Measurements from ENCODE around the gene WDR33. TPM values are rescaled to one million over a fixed set of nuclear protein-coding genes. Genes with fewer than 3 reads are reported as not detected.

The WDR33 gene
- total RNA-seq, 2 experiments from 2014 or later, result 58.7 to 69.0 TPM

DNA sequence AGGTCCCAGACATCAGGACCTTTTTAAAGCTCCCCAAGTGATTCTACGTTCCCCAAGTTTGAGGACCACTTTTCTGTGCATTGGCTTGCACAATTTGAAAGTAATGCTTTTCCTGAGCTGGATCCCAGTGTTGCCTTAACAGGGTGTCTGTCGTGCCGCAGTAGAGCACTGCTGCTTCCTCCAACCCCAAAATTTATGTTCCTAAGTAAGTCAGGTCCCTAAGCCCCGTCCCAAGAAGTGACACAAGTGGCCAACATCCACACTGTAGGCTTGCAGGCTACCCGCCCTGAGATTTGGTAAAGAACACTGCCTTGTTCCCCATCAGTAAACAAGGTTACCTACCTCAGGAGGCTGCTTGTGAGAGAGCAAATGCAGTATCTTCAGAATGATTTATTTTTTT, 107.7 kb downstream of the WDR33 start:
- no peak for DNase-seq
- POLR2A ChIA-PET, result no interaction called here
- Mint-ChIP-seq H3K9me3 (no peaks in the 10 kb centered on the region), H3K4me1 (peaks cover 38% of the 10 kb centered on the region), H3K36me3 (ENCODE audit: low read depth) (peaks cover 35% of the 10 kb centered on the region), H3K27ac (no peak overlapping the region), H3K4me3 (peak overlapping the region; percentile 76), H3K27me3 (no peaks in the 10 kb centered on the region)
- CTCF ChIA-PET, result interaction anchor here (1.1 to 1.6 kb wide), 2 partner anchors 21 to 46 kb away, joined by 3 to 7 read pairs; no protein-coding TSS in a partner anchor

DNA sequence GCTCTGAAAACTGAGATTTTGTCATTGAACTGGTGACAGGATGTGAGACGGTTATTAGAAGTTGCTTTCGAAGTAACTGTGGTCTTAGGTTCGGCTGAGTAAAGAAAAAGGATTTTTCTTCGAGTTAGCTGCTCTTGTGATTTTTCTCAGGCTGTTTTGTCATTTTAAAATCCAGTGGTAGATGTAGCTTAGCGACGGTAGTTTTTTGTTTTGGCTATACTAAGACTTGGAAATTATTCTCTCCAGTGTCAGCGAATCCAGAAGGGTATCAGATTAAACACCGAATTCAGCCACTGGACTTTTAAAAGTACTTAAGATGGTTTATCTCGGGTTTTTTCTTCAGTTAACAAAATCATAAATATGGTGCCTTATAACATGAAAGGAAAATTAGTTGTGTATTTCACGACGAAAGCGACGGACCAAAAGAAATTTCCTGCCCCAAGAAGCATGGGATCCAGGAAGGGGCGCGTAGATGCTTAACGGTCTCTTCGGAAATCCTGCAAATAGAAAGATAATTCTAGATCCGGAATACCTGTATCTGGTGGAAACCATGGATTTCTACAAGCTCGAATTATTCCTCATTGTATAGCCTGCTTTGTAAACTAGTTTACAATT, 108.5 kb downstream of the WDR33 start:
- Mint-ChIP-seq H3K27ac (peak overlapping the region; percentile 89), H3K4me1 (peaks cover 38% of the 10 kb centered on the region), H3K9me3 (no peaks in the 10 kb centered on the region), H3K36me3 (ENCODE audit: low read depth) (peaks cover 32% of the 10 kb centered on the region), H3K4me3 (peak overlapping the region; percentile 76), H3K27me3 (no peaks in the 10 kb centered on the region)
- DNase-seq, result no peak
- CTCF ChIA-PET, result interaction anchor here (0.8 to 1.6 kb wide), 8 partner anchors 10 to 180 kb away, joined by 3 to 7 read pairs (median 3); no protein-coding TSS in a partner anchor
- POLR2A ChIA-PET, result no interaction called here

DNA sequence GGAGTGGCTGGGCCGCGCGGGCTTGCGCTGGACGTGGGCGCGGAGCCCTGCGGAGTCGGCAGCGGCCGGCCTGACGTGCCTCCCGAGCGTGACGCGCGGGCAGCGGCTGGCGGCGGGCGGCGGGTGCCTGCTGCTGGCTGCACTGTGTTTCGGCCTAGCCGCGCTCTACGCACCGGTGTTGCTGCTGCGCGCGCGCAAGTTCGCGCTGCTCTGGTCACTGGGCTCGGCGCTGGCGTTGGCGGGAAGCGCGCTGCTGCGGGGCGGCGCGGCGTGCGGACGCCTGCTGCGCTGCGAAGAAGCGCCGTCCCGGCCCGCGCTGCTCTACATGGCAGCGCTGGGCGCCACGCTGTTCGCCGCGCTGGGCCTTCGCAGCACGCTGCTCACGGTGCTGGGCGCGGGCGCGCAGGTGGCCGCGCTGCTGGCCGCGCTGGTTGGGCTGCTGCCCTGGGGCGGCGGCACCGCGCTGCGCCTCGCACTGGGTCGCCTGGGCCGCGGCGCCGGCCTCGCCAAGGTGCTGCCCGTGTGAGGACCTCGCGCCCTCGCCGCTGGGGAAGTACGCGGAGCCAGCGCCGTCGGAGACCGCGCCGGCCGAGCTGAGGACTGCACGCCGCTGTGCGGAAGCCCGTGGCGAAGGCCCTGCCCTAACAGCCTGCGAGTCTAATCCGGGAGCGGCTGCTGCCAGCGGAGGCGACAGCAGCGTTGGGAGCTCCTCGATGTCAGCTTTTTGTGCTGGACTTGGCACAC, 109.1 kb downstream of the WDR33 start:
- no peaks in the 10 kb centered on the region for H3K9me3 Mint-ChIP-seq
- no peaks in the 10 kb centered on the region for H3K27me3 Mint-ChIP-seq
- peak overlapping the region; percentile 99 for H3K27ac Mint-ChIP-seq
- peak overlapping the region; percentile 92 for H3K4me3 Mint-ChIP-seq
- H3K4me1 Mint-ChIP-seq, result peaks cover 38% of the 10 kb centered on the region
- peaks cover 29% of the 10 kb centered on the region for H3K36me3 Mint-ChIP-seq (ENCODE audit: low read depth)
- ChIA-PET POLR2A (no interaction called here), CTCF (interaction anchor here (0.8 to 1.6 kb wide), 8 partner anchors 10 to 179 kb away, joined by 3 to 7 read pairs (median 3); no protein-coding TSS in a partner anchor)
- DNase-seq, result peak; percentile 85

DNA sequence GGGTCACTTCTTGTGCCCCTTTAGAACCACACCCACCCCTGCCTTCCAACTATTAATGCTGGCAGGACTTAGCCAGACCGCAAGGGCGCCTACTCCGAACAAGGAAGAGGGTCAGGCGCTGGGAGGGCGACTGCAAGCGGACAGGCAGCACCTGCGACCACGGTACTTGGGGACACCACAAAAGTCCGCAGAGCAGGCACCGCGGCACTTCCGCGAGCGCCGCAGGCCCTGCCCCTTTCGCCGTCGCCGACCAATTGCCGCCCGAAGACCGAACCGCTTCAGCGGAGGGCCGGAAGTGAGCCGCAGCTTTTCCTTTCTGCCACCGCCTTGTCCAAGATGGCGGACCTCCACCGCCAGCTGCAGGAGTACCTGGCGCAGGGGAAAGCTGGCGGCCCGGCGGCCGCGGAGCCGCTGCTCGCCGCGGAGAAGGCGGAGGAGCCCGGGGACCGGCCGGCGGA, 109.7 kb downstream of the WDR33 start, which contains the start of gene SFT2D3:
TSS of gene SFT2D3 (plus strand) at position 305 of the 458 bp plus-strand sequence. CDS start at position 337, 32 bp downstream.
- Mint-ChIP-seq H3K36me3 (ENCODE audit: low read depth) (peaks cover 28% of the 10 kb centered on the region), H3K27me3 (no peaks in the 10 kb centered on the region), H3K27ac (peak within 1 kb of the TSS; percentile 99), H3K4me1 (peaks cover 38% of the 10 kb centered on the region), H3K9me3 (no peaks in the 10 kb centered on the region), H3K4me3 (peak within 1 kb of the TSS; percentile 92)
- CTCF ChIA-PET, result interaction anchor here (1.2 to 1.4 kb wide), 2 partner anchors 59 to 137 kb away, joined by 3 read pairs; no protein-coding TSS in a partner anchor
- POLR2A ChIA-PET, result interaction anchor here (0.6 kb wide), 1 partner anchor 125 kb away, joined by 3 read pairs; no protein-coding TSS in a partner anchor
- peak; percentile 92 for DNase-seq

DNA sequence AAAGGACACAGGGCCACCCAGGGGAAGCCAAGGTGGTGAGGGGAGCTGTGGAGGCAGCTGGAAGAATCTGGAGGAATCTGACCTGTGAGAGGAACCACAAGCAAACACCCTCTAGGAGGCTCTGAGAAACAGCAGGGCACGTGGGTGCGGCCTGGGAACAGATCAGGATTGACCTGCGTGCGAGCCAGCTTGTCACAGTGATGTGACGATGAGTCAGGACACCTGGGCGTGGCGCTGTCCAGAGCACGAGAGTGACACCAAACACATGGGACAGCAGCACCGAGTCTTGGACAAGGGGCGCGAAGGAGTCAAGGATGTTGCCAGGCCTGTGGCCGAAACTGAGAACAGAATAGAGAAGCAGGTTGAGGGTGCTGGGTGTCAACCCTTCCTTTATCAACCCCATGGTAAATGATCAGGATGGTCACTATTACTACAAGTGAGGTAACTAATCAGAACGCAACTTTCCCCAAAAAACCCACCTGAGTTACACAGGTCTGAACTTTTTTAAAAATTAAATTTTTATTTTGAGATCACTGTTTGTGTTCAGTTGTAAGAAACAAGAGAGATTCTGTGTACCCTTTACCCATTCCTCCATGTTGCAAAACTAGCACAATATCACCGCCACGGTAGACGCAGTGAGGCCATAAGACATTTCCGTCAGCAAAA, 110.3 kb downstream of the WDR33 start:
- peak overlapping the region; percentile 99 for H3K27ac Mint-ChIP-seq
- CTCF ChIA-PET, result interaction anchor here (1.4 kb wide), 1 partner anchor 137 kb away, joined by 3 read pairs; no protein-coding TSS in a partner anchor
- peaks cover 27% of the 10 kb centered on the region for H3K36me3 Mint-ChIP-seq (ENCODE audit: low read depth)
- peak overlapping the region; percentile 92 for H3K4me3 Mint-ChIP-seq
- POLR2A ChIA-PET, result interaction anchor here (0.6 kb wide), 1 partner anchor 125 kb away, joined by 3 read pairs; no protein-coding TSS in a partner anchor
- DNase-seq, result no peak
- no peaks in the 10 kb centered on the region for H3K27me3 Mint-ChIP-seq
- no peaks in the 10 kb centered on the region for H3K9me3 Mint-ChIP-seq
- peaks cover 38% of the 10 kb centered on the region for H3K4me1 Mint-ChIP-seq

DNA sequence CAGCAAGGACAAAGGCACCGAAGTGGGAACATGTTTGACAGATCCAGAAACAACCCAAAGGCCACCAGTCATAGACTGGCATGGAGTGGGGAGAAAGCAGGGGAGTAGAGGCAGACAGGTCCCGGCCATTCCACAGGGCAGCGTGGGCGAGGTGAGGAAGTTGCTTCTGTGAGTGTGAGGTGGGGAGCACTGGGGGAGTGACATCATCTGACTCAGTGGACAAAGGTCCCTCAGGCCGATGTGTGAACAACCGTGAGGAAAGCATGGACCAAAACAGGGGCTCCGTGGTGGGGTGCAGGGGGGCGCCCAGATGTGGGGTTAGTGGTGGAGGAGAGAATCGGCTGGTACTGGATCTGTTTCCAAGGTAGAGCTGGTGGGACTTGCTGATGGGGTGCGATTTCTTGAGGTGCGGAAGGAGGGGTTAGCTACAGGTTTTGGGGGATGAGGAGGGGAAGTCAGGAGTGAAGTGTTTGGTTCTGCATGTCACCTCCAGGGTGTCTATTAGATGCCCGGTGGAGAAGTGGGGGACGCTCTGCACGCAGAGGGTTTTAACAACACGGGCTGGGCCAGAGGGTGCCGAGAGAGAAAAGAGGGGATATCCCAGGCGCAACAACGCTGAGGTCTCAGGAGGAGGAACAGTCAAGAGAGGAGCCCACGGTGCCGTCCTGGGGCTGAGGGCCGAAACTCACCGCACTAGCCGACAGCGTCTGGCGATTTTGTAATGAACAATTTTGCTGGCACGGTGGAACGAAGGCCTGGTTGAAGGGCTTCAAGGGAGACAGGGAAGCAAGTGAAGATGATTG, 112.2 kb downstream of the WDR33 start:
- ChIA-PET CTCF (no interaction called here), POLR2A (no interaction called here)
- Mint-ChIP-seq H3K4me1 (peaks cover 24% of the 10 kb centered on the region), H3K27me3 (no peaks in the 10 kb centered on the region), H3K36me3 (ENCODE audit: low read depth) (peaks cover 14% of the 10 kb centered on the region), H3K4me3 (no peak overlapping the region), H3K9me3 (no peaks in the 10 kb centered on the region), H3K27ac (no peak overlapping the region)
- no peak for DNase-seq

DNA sequence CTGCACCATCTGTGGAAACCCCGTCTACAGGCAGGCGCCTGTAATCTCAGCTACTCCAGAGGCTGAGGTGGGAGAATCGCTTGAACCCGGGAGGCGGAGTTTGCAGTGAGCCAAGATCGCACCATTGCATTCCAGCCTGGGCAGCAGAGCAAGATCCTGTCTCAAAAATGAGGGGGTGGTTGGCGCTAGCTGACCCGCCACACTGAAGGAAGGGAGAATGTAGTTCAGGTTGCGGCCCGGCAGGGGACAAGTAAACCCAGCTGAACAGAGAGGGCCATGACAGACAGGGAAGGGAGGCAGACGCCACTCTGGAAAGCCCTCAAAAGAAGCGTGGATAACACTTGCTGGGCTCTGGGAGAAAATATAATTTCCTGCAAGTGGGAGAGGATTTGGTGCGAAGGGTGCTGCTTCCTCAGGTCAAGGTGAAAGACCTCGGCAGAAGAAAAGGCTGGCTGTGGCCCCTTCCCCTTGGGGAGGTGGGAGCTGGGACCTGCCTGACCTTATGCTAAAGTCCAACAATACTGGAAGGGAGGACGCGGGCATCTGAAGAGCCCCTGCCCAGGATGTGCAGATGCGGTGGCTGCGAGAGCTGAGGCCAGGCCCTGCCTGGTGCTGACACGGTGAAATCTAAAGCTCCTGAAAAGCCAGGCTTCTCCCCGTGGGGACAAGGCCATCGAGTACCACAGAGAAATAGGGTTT, 113.3 kb downstream of the WDR33 start:
- no peaks in the 10 kb centered on the region for H3K27me3 Mint-ChIP-seq
- peaks cover 16% of the 10 kb centered on the region for H3K4me1 Mint-ChIP-seq
- H3K4me3 Mint-ChIP-seq, result no peak overlapping the region
- DNase-seq, result no peak
- H3K36me3 Mint-ChIP-seq (ENCODE audit: low read depth), result peaks cover 8% of the 10 kb centered on the region
- POLR2A ChIA-PET, result no interaction called here
- no peaks in the 10 kb centered on the region for H3K9me3 Mint-ChIP-seq
- H3K27ac Mint-ChIP-seq, result no peak overlapping the region
- CTCF ChIA-PET, result interaction anchor here (1.1 kb wide), 1 partner anchor 10 kb away, joined by 4 read pairs; no protein-coding TSS in a partner anchor

DNA sequence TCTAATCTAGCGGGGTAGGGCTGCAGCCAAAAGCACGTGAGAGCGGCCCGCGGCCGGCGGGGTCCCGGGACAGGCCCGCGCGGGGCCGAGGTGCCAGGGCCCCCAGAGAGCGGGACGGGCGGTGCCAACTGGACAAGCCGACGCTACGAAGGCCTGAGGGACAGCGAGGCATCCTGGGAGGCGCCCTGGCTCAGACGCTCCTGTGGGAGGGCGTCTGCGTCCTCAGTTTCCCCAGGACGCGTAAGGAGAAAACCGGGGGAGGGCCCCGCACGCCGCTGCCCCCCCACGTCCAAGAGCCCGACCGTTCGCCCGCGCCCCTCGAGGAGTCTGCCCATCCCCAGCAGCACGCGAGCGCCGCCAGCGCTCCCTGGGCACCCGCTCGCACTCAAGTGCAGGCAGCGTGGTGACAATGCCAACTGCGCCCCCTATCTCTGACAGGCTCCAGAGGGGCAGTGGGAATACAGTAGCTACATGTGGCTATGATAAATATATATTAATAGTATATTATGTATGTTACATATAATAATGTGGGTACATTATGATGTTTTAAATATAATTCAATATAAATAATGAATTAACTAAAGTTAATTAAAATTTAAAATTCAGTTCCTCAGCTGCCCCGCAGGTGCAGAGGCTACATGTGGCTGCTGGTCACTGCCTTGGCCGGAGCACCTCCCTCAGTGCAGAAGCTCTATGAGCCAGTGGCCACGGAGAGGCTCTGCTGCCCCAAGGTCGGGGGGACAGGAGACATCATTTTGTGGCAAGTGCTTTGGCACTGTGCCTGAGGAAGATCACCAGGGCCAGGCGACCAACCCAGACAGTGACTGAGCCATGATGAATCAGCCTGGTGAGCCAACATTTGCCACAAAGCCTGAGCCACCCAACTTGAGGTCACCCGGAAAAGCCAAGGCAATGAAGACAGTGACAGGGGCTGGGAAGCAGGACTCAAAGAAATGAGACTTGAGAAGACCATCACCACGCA, 115.2 kb downstream of the WDR33 start:
- Mint-ChIP-seq H3K36me3 (ENCODE audit: low read depth) (peaks cover 8% of the 10 kb centered on the region), H3K4me1 (peaks cover 7% of the 10 kb centered on the region), H3K27me3 (no peaks in the 10 kb centered on the region), H3K4me3 (no peak overlapping the region), H3K9me3 (peaks cover 11% of the 10 kb centered on the region), H3K27ac (no peak overlapping the region)
- ChIA-PET CTCF (interaction anchor here (0.9 kb wide), 1 partner anchor 8 kb away, joined by 3 read pairs; no protein-coding TSS in a partner anchor), POLR2A (no interaction called here)
- DNase-seq, result peak; percentile 38

DNA sequence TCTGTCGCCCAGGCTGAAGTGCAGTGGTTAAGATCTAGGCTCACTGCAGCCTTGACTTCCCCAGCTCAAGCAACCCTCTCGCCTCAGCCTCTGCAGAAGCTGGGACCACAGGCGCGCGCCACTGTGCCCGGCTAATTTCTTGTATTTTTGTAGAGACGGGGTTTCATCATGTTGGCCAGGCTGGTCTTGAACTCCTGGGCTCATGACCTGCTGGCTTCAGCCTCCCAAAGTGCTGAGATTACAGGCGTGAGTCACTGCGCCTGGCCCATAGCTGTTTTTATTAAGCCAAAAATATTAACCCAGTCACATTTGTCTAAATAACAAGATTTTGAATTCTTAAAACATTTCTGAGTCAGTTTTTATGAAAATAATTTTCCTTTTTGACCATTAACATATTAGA, 116.0 kb downstream of the WDR33 start:
- H3K9me3 Mint-ChIP-seq, result peaks cover 18% of the 10 kb centered on the region
- no peaks in the 10 kb centered on the region for H3K27me3 Mint-ChIP-seq
- no peaks in the 10 kb centered on the region for H3K4me1 Mint-ChIP-seq
- ChIA-PET POLR2A (no interaction called here), CTCF (interaction anchor here (0.7 kb wide), 1 partner anchor 309 kb away, joined by 4 read pairs; no protein-coding TSS in a partner anchor)
- H3K4me3 Mint-ChIP-seq, result no peak overlapping the region
- no peak for DNase-seq
- peaks cover 6% of the 10 kb centered on the region for H3K36me3 Mint-ChIP-seq (ENCODE audit: low read depth)
- H3K27ac Mint-ChIP-seq, result no peak overlapping the region

DNA sequence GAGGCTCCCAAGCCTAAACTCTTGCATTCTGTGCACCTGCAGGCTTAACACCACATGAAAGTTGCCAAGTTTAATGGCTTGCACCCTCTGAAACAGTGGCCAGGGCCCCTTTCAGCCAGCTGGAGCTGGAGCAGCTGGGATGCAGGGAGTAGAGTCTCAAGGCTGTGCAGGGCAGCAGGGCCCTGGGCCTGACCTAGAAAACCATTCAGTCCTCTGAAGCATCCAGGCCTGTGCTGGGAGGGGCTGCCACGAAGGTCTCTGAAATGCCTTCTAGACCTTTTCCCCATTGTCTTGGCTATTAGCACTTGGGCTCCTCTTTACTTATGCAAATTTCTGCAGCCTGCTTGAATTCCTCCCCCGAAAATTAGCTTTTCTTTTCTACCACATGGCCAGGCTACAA, 120.3 kb downstream of the WDR33 start:
- H3K27ac Mint-ChIP-seq, result no peak overlapping the region
- ChIA-PET CTCF (no interaction called here), POLR2A (no interaction called here)
- H3K36me3 Mint-ChIP-seq (ENCODE audit: low read depth), result peaks cover 6% of the 10 kb centered on the region
- H3K4me1 Mint-ChIP-seq, result no peaks in the 10 kb centered on the region
- H3K4me3 Mint-ChIP-seq, result no peak overlapping the region
- H3K9me3 Mint-ChIP-seq, result peaks cover 30% of the 10 kb centered on the region
- peaks cover 17% of the 10 kb centered on the region for H3K27me3 Mint-ChIP-seq
- no peak for DNase-seq

DNA sequence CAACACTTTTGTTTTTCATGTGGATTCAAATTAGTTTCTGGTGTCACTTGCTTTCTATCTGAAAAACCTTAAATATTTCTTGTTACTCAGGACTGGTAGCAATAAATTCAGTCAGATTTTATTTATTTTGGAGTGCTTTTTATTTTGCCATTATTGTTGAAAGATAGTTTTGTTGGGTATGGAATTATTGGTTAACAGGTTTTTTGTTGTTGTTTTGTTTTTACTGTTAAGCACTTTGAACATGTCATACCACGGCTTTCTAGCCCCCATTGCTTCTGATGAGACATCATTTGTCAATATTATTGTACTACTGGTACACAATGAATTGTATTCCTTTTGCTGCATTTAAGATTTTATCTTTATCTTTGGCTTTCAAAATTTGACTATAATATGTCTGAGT, 122.6 kb downstream of the WDR33 start:
- peaks cover 30% of the 10 kb centered on the region for H3K9me3 Mint-ChIP-seq
- POLR2A ChIA-PET, result no interaction called here
- peaks cover 17% of the 10 kb centered on the region for H3K27me3 Mint-ChIP-seq
- CTCF ChIA-PET, result interaction anchor here (0.6 kb wide), 1 partner anchor 661 kb away, joined by 3 read pairs; no protein-coding TSS in a partner anchor
- DNase-seq, result no peak
- H3K4me1 Mint-ChIP-seq, result no peaks in the 10 kb centered on the region
- H3K4me3 Mint-ChIP-seq, result no peak overlapping the region
- peaks cover 6% of the 10 kb centered on the region for H3K36me3 Mint-ChIP-seq (ENCODE audit: low read depth)
- no peak overlapping the region for H3K27ac Mint-ChIP-seq
